Stimulated activated CD8-positive, alpha-beta memory T cell treated with anti-CD3 and anti-CD28 coated beads, Interleukin-4, amount 100 ng/mL, for 4 hours (primary cell): ENCODE data around the gene CTSV.
"Not testable (repeated sequence)": the region's sequence is repeated elsewhere in the genome, so short reads cannot be mapped to it uniquely, and the experiment has no call there.

Experiments used
- DNase-seq, 2 donors: peaks; one replicate each; pipeline ENCODE4 v3.0.0-alpha.2; 2020; ENCODE audit warnings: low read depth in 2 of 2, low spot score in 1 of 2

CTSV gene

GRCh38 chr9:97038611-97039513, at the start of gene CTSV:
Gene CTSV, minus strand, starts transcription at chr9:97039142. Its CDS starts 1,099 bp downstream, at chr9:97038043.
- DNase-seq: peak; percentile 33 to 41

- DNase-seq: not testable (repeated sequence)
Observed at GRCh38 chr9:97087668-97088215, 48.8 kb upstream of the CTSV start.

DNA sequence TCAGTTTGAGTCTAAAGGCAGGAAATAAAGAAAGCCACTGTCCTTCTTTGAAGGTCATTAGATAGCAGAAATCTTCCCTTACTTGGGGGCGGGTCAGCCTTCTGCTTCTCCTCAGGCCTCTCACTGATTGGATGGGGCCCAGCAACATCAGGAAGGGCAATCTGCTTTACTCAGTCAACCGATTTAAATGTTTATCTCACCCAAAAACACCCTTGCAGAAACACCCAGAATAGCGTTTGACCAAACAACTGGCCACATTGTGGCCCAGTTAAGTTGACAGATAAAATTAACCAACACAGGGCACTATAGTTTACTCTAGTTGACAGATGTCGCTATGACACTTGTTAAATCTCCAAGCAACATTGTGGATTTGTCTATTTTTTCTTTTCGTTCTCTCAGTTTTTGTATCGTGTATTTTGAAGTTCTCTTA, 45.6 kb upstream of the CTSV start:
- DNase-seq: not testable (repeated sequence)

- no peak for DNase-seq
Observed at GRCh38 chr9:97078362-97078761, 39.4 kb upstream of the CTSV start.

DNA sequence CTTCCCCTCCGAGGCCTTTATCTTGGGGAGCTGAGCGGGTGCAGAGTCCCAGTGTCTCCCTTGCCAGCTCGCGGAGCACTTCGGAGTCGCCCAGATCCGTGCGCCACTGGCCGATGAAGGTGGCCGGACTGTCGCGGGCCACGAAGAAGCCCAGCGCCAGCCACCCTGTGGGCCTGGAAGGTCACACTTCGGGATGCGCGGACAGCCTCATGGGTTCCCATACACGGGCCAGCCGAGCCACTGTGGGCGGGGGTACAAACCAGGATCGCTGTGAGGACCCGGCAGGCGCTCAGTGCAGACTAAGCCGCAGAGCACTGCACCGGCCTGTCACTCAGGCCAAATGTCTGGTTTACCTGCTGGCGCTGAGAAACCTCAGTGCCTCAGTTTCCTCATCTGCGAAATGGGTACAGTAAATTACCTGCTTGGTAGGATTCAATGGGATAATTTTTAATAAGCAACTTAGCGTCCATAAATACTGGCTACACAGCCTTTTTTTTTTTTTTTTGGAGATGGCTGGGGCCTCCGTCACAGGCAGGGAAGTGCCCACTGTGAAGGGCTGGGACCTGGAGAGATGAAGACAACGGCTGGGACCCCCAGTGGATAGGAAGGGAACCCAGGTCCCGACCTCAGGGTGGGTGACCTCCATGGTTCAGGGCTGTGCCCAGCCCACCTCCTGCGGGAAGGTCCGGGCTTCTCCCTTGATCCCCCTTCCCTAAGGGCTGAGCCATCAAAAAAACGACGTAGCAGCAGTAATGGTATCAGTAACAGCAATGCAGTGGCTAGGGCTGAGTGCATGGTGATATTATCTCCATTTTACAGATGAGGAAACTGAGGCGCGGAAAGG, 38.7 kb upstream of the CTSV start:
- no peak for DNase-seq

DNA sequence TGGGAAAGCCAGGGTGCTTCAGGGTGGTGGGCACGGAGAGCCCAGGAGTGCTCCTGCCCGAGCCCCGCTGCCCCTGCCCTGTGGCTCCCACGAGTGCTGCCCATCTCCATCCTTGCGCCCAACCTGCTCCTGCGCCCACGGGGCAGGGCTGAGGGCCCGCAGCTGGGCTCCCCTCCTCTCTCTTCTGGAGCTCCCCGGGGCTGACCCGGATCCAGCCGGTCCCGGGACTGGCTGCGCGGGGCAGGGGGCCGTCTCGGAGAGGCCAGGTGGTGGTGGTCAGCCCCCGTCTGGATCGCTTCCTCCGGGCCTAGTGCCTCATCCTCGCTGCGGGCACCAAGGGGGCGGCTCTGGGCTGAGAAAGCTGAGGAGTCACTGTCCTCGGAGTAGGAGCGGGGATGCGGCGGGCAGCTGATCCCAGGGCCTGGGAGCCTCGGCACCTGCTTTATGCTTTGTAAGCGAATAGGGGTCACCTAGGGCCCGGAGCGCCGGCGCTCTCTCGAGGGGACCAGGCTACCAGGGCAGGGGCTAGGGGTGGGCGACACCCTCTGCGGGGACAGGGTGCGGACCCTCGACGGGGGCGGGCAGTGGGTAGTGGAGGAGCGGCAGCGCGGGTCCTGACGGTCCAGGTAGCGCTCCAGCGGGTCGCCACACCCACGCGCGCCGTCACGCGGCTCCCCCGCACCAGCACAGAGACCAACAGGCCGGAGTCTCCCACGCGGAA, 37.9 kb upstream of the CTSV start:
- not testable (repeated sequence) for DNase-seq

DNA sequence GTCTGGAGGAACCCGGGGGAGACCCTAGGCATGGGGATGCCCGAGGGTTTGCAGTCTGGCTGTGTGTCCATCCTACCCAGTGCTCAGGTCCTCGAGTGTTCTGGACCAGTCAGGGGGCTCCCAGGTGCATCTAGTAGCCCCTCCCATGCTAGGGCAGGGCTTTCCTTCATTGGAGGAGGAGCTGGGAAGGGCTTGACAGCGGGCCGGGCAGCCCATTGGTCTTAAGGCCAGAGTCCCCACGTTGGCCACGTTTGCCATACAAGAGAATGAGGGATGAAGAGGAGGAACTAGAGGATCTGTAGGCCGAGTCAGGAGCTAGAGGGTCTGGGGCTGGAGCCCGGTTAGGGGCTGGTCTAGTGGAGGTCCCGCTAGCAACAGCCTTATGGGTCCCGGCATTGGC, 37.3 kb upstream of the CTSV start:
- no peak for DNase-seq

- DNase-seq: no peak
Observed at GRCh38 chr9:97075289-97075985, 36.5 kb upstream of the CTSV start.

GRCh38 chr9:97073506-97073905, 34.6 kb upstream of the CTSV start:
- DNase-seq: no peak

DNA sequence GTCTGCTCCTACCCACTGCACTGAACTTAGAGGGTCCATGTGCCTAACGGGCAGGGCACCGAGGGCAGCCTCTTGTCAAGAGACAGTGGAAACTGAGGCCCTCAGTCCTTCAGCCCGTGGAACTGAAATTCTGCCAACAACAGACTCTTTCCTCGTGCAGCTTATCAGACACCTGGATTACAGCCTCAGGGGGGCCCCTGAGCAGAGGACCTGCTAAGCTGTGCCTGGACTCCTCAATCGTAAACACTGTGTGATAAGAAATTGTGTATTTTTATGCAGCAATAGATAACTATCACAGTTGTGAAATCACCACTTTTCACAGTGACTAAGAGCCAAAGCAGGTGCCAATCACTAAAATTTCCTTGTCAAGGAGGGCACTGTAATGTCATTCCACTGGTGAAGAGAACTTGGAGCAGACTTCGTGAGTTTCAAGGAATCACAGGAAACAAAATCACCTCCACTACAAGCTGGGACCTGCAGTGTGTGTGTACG, 33.4 kb upstream of the CTSV start:
- DNase-seq: no peak

DNA sequence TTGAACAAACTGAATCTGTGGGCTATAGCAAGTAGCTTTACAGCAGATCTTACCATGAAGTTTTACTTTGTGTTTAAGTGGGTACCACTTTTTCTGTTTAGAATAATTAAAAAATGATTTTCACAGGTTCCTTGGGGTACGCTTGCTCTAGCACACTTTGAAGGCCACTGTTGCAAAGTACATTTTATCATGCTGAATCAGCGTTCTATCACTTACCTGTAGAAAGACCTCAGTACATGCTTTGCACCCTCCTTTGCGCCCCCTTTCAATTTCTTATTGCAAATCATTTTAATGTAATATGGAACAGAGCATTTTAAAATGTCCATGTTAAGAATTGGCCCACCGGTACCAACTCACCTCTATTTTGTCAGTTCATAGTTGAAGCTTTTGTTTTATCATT, 31.4 kb upstream of the CTSV start:
- DNase-seq: not testable (repeated sequence)

- no peak for DNase-seq
Observed at GRCh38 chr9:97067490-97067889, 28.5 kb upstream of the CTSV start.

- no peak for DNase-seq
Observed at GRCh38 chr9:97064176-97064575, 25.2 kb upstream of the CTSV start.

DNA sequence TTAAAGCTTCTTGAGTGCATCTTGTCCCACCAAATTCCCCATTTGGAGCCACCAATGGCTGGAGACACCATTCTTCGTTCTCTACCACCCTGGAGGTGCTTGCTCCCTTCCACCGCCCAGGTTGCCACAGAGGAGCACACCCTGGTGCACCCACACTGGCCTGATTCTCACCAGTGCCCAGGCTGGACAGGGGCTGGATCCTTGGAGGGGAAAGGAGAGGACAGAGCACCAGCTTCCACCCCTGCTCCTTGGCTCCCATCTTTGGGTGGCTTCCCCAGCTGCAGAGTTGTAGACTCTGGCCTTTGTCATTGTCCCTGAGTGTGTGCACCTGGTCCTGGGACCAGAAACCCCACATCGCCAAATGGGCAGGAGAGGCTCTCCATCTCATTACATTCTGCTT, 21.9 kb upstream of the CTSV start:
- no peak for DNase-seq

DNA sequence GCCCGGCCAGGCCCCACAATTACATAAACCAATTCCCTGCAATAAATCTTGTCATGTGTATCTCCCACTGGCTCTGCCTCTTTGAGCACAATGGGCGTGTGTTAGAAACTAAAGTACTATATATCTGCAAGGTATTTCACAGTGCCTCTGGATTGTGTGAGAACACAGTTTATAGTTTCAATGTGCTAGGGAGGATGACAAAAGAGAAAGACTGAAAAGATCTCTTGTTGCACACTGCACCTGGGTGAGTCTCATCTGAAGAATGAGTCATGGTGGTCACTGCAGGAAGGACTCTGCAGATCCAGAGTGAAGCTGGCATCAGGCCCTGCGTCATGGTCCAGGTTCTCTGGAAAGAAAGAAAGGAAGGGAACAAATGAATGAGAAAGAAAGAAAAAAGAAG, 20.7 kb upstream of the CTSV start:
- DNase-seq: no peak

DNA sequence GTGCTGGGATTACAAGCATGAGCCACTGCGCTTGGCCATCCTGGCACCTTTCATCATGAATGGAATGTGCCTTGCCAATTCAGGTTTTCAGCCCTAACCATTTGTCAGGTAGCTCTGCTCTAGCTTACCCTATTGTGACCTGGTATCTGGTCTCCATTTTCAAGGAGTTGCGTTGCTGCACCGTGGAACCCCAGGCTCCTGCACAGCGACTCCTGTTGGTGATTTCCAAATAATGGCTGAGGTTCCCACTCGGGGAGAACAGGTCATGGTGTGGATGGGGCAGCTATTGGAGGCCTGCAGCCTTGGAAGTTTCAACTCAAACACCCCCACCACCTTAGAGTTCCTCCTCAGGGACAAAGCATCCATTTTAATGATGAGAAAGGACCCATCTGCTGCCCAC, 18.7 kb upstream of the CTSV start:
- no peak for DNase-seq

DNA sequence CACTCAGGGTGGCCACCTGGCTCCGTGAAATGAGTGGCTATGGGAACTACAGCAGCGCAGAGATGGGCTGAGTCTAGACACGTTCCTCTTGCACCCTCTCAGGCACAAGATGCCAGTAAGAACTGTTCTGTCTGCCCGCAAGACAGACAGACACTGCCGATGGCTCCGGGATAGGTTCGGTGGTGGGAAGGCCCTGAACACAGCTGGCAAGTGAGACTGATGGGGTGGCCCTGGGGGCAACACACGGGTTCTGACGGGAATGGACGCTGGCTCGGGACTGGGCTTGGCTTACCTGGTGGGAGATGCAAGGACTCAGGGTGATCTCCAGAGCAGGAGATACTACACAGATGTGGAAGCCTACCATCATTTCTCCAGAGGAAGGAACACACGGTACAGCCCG, 16.9 kb upstream of the CTSV start:
- not testable (repeated sequence) for DNase-seq

DNA sequence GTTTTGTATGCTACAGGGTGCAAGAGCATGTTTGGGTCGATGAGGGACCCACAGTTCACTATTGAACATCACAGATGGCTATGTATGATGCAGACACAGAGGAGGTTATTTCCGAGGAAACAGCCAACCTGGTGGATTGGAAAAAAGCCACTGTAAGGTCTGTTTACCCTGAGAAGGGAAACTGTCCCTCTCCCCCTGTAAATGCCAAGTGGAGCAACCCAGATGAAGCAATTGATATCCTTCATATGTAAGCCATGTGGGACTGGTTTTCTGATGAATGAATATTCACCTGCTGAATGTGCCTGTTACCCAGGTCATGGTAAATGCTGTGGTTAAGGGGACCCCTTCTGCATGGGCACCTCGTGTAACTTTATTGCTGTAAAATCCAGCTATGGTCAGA, 14.8 kb upstream of the CTSV start:
- DNase-seq: no peak

DNA sequence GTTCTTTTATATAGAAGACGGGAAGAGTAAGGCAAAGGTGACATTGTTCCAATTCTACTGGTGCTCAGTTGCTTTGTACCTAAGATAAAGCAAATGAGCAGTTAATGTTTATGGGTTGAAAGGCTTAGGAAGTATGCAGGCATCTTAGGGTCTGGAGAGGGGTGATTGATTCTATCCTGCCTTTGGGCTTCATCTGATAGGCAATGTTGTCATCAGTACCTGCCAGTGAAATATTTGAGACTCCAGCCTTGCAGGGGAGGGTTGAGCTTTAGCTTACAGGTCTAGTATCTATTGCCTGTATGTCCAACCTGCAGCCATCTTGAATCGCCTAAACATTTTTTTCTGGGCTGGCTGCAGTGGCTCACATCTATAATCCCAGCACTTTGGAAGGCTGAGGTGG, 13.8 kb upstream of the CTSV start:
- DNase-seq: no peak

DNA sequence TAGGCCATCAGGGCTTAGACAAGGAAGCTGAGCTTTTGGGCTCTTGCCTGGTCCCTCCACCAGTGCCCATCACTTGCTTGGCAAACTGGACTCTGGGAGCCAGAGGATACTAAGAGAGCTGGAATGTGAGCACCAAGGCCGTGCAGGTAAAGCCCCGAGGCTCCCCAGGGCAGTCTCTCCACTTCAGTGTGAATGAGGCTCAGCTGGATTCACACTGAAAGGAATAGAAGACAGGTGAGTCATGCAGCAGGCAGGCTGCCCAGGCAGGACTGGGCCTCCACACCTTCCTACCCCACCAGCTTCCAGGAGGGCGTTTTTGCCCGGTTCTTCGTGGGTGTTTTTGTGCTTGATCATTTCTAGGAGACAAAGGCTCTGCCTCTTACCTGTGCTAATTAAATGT, 7.3 kb upstream of the CTSV start:
- DNase-seq: no peak
